K562 (cell line): ENCODE data around the gene ZNF628. TPM values are rescaled to one million over a fixed set of nuclear protein-coding genes. Genes with fewer than 3 reads are reported as not detected.

Experiments used
- BRD4 ChIP-seq: fragments of 200-600 bp; sonication (generic); IDR thresholded peaks from 2 replicates; pipeline ENCODE4 v1.6.1; 2017; ENCODE audit warnings: inconsistent platforms
- FIP1L1 ChIP-seq: fragments of 200-400 bp; formaldehyde crosslinking; IDR thresholded peaks from 2 replicates; pipeline ENCODE4 v1.6.1; 2018; ENCODE audit warnings: mild to moderate bottlenecking, low read depth, low read length; ENCODE audit not compliant: poor library complexity, severe bottlenecking
- MCM5 ChIP-seq: fragments of 450-650 bp; IDR thresholded peaks from 2 replicates; pipeline ENCODE4 v1.6.1; 2016; ENCODE audit warnings: low read depth
- MEIS2 ChIP-seq: fragments of 450-650 bp; IDR thresholded peaks from 2 replicates; pipeline ENCODE4 v1.6.1; 2014; ENCODE audit warnings: mild to moderate bottlenecking; ENCODE audit not compliant: partially characterized antibody
- MTA1 ChIP-seq: fragments of 450-650 bp; IDR thresholded peaks from 2 replicates; pipeline ENCODE4 v1.6.1; 2017; ENCODE audit warnings: borderline replicate concordance
- NCOA1 ChIP-seq: fragments of 450-650 bp; IDR thresholded peaks from 2 replicates; pipeline ENCODE4 v1.6.1; 2016; ENCODE audit warnings: low read depth
- PCBP2 ChIP-seq: fragments of 200-400 bp; formaldehyde crosslinking; IDR thresholded peaks from 2 replicates; pipeline ENCODE4 v1.6.1; 2018; ENCODE audit warnings: low read length, low read depth, mild to moderate bottlenecking, moderate library complexity; ENCODE audit not compliant: poor library complexity, severe bottlenecking
- PTBP1 ChIP-seq: fragments of 200-400 bp; formaldehyde crosslinking; IDR thresholded peaks from 2 replicates; pipeline ENCODE4 v1.6.1; 2017; ENCODE audit warnings: low read depth, low read length
- RFX7 ChIP-seq: fragments of 250-450 bp; sonication (Bioruptor Pico); IDR thresholded peaks from 2 replicates; pipeline ENCODE4 v1.5.1; 2021; ENCODE audit warnings: mild to moderate bottlenecking
- SMARCA4 ChIP-seq: fragments of 450-650 bp; IDR thresholded peaks from 2 replicates; pipeline ENCODE4 v1.6.1; 2016
- TEAD1 ChIP-seq, 2 experiments: fragments of 450-650 bp in 1 of 2; sonication (generic) in 1 of 2; formaldehyde crosslinking; IDR thresholded peaks; 2 replicates each; pipeline versions ENCODE4 v1.4.0 to v1.8.0; 2020 to 2022; ENCODE audit warnings: mild to moderate bottlenecking in 2 of 2, missing genetic modification reagents in 1 of 2
- ZFP1 ChIP-seq: fragments of 450-650 bp; formaldehyde crosslinking; IDR thresholded peaks from 2 replicates; pipeline ENCODE4 v1.4.0; 2020; ENCODE audit warnings: mild to moderate bottlenecking, mixed read lengths
- ZNF445 ChIP-seq: fragments of 250-450 bp; sonication (Bioruptor Pico); IDR thresholded peaks from 2 replicates; pipeline ENCODE4 v1.4.0; 2020; ENCODE audit warnings: low read depth, mild to moderate bottlenecking, moderate library complexity
- ZNF586 ChIP-seq: fragments of 450-650 bp; formaldehyde crosslinking; conservative IDR thresholded peaks from 2 replicates; pipeline ENCODE4 v1.4.0; 2020; ENCODE audit warnings: mild to moderate bottlenecking, moderate library complexity
- polyA plus RNA-seq, 8 experiments: library from polyadenylated mRNA; depleted of rRNA in 4 of 8; stranded (reverse) in 5 of 8; unstranded in 3 of 8; fragments of >200 nt; fragmentation: Nextera tagmentation in 2 of 8; fragmentation: Illumina TruSeq in 1 of 8; extraction: Ambion mirVana in 2 of 8; extraction: Trizol in 1 of 8; gene quantifications; 2 replicates each; pipeline versions ENCODE4 v1.2.1 to v1.2.3, GENCODE V29; 2011 to 2014; ENCODE audit warnings: inconsistent platforms in 1 of 8, missing spikeins in 1 of 8
- total RNA-seq, 7 experiments: library from RNA; depleted of rRNA in 6 of 7; stranded (reverse); fragments of >200 nt in 6 of 7; fragmentation: Illumina TruSeq in 2 of 7; extraction: Trizol in 2 of 7; gene quantifications; 2 replicates each; pipeline versions ENCODE4 v1.2.1 to v1.2.3, GENCODE V29; 2011 to 2021; ENCODE audit warnings: low replicate concordance in 1 of 7
- TF ChIP-seq, protein P1 (sequence below): fragments of 450-650 bp; IDR thresholded peaks from 2 replicates; pipeline ENCODE4 v1.6.1; 2014; ENCODE audit warnings: low read depth, mild to moderate bottlenecking, moderate library complexity, borderline replicate concordance
- TF ChIP-seq, protein P2 (sequence below), 2 experiments: fragments of 450-650 bp; IDR thresholded peaks; 2 replicates each; pipeline ENCODE4 v1.6.1; 2018; ENCODE audit warnings: mild to moderate bottlenecking in 2 of 2, low read depth in 1 of 2; ENCODE audit not compliant: partially characterized antibody in 2 of 2
- TF ChIP-seq, protein P3 (sequence below), 2 experiments: fragments of 450-650 bp in 1 of 2; sonication (generic) in 1 of 2; formaldehyde crosslinking in 1 of 2; IDR thresholded peaks in 1 of 2; conservative IDR thresholded peaks in 1 of 2; 2 replicates each; pipeline versions ENCODE4 v1.6.1 to v1.8.1; 2016 to 2023; ENCODE audit warnings: mild to moderate bottlenecking in 2 of 2, moderate library complexity in 2 of 2, inconsistent platforms in 1 of 2, missing genetic modification reagents in 1 of 2
- TF ChIP-seq, protein P4 (sequence below): sonication (generic); formaldehyde crosslinking; IDR thresholded peaks from 2 replicates; pipeline ENCODE4 v1.8.0; 2022; ENCODE audit warnings: mild to moderate bottlenecking, missing genetic modification reagents

Gene ZNF628
- total and polyA plus RNA-seq, 9 of the 15 experiments (the other 6 are each of a cell fraction or from before 2014, with no cell fraction given): 0.13 to 13.6 (median 2.2) TPM; not detected in 3

DNA sequence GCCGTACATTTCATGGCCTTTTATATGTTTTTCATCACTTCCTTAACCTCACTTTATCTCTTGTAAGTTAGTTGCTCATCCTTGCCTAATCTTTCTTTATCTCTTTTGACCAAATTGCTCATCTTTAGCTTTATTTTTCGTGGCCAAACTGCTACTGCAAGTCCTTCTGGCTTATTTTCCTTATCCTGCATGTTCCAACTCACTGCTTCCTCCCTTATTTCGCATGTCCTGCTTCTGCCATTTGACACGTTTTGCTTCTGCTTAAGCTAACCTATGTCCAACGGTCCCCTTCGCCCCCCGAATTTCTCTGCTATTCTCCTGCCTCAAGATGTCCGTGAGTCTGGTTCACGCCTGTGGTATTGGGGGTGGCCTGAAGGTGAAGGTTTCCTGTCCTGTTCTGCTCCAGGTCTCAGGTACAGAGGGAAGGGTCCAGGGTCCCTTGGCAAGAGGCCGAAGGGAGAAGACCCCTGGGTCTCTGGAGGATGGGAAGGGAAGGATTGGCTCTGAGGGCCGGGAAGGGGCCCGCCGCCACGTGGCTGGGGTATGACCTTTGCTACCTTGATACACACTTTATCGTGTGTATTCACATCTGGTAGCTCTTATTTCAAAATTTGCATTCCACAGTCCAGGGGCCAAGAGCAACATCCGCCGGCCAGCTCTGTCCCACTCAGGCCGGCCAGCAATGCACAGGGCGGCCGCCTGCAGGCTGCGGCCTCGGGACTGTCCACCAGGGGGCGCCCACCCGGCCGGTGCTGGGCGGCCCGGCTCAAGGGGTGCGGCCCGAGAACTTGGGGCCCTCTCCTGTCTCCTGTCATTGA, 9.0 kb upstream of the ZNF628 start (continued):
- TF ChIP-seq SMARCA4: peak; percentile 97
- TF ChIP-seq ZNF586 (CRISPR knock-in tag): no peak
- TF ChIP-seq NCOA1: peak; percentile 83
- no peak for TF ChIP-seq ZNF445 (CRISPR knock-in tag)
- TF ChIP-seq PTBP1: 0 out of 2 replicates have a peak, but pooled peaks have one; percentile 31
- TF ChIP-seq, protein P1, sequence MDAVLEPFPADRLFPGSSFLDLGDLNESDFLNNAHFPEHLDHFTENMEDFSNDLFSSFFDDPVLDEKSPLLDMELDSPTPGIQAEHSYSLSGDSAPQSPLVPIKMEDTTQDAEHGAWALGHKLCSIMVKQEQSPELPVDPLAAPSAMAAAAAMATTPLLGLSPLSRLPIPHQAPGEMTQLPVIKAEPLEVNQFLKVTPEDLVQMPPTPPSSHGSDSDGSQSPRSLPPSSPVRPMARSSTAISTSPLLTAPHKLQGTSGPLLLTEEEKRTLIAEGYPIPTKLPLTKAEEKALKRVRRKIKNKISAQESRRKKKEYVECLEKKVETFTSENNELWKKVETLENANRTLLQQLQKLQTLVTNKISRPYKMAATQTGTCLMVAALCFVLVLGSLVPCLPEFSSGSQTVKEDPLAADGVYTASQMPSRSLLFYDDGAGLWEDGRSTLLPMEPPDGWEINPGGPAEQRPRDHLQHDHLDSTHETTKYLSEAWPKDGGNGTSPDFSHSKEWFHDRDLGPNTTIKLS: peak; percentile 75; the same call in 1 of the 2 replicates
- no peak for TF ChIP-seq PCBP2
- TF ChIP-seq, protein P2, sequence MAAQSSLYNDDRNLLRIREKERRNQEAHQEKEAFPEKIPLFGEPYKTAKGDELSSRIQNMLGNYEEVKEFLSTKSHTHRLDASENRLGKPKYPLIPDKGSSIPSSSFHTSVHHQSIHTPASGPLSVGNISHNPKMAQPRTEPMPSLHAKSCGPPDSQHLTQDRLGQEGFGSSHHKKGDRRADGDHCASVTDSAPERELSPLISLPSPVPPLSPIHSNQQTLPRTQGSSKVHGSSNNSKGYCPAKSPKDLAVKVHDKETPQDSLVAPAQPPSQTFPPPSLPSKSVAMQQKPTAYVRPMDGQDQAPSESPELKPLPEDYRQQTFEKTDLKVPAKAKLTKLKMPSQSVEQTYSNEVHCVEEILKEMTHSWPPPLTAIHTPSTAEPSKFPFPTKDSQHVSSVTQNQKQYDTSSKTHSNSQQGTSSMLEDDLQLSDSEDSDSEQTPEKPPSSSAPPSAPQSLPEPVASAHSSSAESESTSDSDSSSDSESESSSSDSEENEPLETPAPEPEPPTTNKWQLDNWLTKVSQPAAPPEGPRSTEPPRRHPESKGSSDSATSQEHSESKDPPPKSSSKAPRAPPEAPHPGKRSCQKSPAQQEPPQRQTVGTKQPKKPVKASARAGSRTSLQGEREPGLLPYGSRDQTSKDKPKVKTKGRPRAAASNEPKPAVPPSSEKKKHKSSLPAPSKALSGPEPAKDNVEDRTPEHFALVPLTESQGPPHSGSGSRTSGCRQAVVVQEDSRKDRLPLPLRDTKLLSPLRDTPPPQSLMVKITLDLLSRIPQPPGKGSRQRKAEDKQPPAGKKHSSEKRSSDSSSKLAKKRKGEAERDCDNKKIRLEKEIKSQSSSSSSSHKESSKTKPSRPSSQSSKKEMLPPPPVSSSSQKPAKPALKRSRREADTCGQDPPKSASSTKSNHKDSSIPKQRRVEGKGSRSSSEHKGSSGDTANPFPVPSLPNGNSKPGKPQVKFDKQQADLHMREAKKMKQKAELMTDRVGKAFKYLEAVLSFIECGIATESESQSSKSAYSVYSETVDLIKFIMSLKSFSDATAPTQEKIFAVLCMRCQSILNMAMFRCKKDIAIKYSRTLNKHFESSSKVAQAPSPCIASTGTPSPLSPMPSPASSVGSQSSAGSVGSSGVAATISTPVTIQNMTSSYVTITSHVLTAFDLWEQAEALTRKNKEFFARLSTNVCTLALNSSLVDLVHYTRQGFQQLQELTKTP (IDR thresholded peaks at IDR 0.05; ENCODE audit: low read depth in 1 of 2, partially characterized antibody in 2 of 2): peak in 1 of 2 experiments; percentile 62
- no peak for TF ChIP-seq MCM5
- TF ChIP-seq ZFP1 (CRISPR knock-in tag): no peak
- TF ChIP-seq, protein P3, sequence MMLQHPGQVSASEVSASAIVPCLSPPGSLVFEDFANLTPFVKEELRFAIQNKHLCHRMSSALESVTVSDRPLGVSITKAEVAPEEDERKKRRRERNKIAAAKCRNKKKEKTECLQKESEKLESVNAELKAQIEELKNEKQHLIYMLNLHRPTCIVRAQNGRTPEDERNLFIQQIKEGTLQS (IDR thresholded peaks at IDR 0.05): peak; percentile 89
- TF ChIP-seq, protein P3 (CRISPR knock-in tag; conservative IDR thresholded peaks at IDR 0.05): no peak
- peak; percentile 30 to 42; a peak in 3 of 4 replicates for TF ChIP-seq TEAD1 (CRISPR knock-in tag; IDR thresholded peaks at IDR 0.05)
- TF ChIP-seq BRD4: no peak
- peak; percentile 90 for TF ChIP-seq MTA1
- peak; percentile 81 for TF ChIP-seq MEIS2
- TF ChIP-seq FIP1L1: peak; percentile 58
- no peak for TF ChIP-seq RFX7 (CRISPR knock-in tag)
- TF ChIP-seq, protein P4, sequence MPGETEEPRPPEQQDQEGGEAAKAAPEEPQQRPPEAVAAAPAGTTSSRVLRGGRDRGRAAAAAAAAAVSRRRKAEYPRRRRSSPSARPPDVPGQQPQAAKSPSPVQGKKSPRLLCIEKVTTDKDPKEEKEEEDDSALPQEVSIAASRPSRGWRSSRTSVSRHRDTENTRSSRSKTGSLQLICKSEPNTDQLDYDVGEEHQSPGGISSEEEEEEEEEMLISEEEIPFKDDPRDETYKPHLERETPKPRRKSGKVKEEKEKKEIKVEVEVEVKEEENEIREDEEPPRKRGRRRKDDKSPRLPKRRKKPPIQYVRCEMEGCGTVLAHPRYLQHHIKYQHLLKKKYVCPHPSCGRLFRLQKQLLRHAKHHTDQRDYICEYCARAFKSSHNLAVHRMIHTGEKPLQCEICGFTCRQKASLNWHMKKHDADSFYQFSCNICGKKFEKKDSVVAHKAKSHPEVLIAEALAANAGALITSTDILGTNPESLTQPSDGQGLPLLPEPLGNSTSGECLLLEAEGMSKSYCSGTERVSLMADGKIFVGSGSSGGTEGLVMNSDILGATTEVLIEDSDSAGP (CRISPR knock-in tag): 0 out of 2 replicates have a peak, but pooled peaks have one; percentile 15
